Measurements from ENCODE around the gene EPB41L2.
"Not testable (repeated sequence)": the region's sequence is repeated elsewhere in the genome, so short reads cannot be mapped to it uniquely, and the experiment has no call there.

The EPB41L2 gene

GRCh38 chr6:130945401-130945919 lies 117.6 kb downstream of the EPB41L2 start:
- Mint-ChIP-seq H3K9me3 (no peaks in the 10 kb centered on the region), H3K4me3 (no peak overlapping the region), H3K36me3 (no peaks in the 10 kb centered on the region), H3K4me1 (no peaks in the 10 kb centered on the region), H3K27ac (no peak overlapping the region)
- DNase-seq (ENCODE audit: low spot score in 2 of 2) (no peak), ATAC-seq (no peak)

DNA sequence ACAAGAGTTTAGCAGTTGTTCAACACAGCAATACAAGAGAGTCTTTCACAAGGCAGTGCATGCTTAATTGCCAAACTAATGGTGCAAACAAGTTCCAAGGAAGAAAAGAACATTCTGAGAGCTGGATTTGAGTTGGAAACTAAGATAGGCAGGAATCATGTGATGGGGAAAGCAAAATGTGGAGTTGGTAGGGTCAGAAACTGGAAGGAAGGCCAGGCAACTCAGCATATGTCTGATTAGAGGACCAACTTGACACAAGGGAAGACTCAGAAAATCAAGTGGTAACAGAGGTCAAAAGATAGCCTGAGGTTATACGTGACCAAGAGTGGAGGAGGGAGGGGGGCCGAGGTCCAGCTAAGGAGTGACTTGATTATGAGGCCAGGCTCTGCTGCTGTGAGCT lies 118.6 kb downstream of the EPB41L2 start:
- Mint-ChIP-seq H3K4me3 (no peak overlapping the region), H3K27ac (no peak overlapping the region), H3K4me1 (no peaks in the 10 kb centered on the region), H3K9me3 (no peaks in the 10 kb centered on the region), H3K36me3 (no peaks in the 10 kb centered on the region)
- no peak for ATAC-seq
- no peak for DNase-seq (ENCODE audit: low spot score in 2 of 2)

DNA sequence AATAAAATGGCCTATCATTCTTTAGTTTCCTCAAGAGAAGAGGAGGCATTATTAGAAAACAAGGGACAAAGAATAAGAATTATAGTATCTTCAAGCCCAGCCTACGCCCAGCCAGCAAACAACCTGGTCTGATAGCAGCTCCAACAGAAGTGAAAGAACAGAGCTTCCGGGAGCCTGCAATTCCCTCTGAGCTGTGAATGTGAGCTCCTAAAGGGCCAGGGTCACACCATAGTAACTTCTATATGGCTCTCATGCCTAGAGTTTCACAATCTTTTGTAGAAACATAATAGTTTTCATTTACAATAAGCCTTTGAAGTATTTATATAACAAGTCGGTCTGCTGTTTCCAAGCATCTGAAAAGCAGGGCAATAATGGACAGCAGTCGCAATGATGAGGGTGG lies 119.3 kb downstream of the EPB41L2 start:
- ATAC-seq (no peak), DNase-seq (ENCODE audit: low spot score in 2 of 2) (no peak)
- no peaks in the 10 kb centered on the region for H3K9me3 Mint-ChIP-seq
- no peak overlapping the region for H3K4me3 Mint-ChIP-seq
- no peaks in the 10 kb centered on the region for H3K4me1 Mint-ChIP-seq
- H3K27ac Mint-ChIP-seq: no peak overlapping the region
- H3K36me3 Mint-ChIP-seq: no peaks in the 10 kb centered on the region

GRCh38 chr6:130942752-130943151 lies 120.3 kb downstream of the EPB41L2 start:
- H3K27ac Mint-ChIP-seq; H3K36me3 Mint-ChIP-seq; H3K4me1 Mint-ChIP-seq; ATAC-seq; H3K9me3 Mint-ChIP-seq; DNase-seq (ENCODE audit: low spot score in 2 of 2); H3K4me3 Mint-ChIP-seq: not testable (repeated sequence)

DNA sequence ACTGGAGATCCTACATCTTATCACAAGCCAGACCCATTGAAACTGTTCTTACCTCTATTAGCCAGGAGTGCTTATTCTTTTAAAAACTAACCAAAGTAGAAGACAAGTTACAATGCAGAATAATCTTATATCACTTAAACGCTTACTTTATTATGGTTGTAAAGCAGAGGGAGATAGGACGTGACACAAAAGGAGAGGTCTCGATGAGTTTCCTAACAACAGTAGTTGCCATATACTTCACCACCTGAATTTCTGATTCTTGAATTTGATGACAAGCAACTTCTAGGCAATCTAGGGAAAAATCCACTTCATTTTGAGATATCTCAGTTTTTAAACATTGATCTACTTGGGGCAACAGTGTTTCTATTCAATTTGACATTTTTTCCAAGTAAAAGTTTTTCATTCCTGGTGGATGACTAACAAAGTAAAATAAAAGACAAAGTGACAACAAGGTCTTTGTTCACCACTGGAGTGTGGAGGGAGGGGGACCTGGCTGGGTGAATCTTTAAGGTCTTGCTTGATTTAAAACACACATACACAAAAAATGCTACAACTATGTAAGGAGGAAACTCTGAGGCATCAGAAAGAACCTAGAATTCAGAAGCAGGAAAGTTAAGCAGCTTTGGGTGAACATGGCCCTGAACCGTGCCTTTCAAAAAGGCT lies 125.0 kb downstream of the EPB41L2 start:
- Mint-ChIP-seq H3K36me3 (no peaks in the 10 kb centered on the region), H3K27ac (no peak overlapping the region), H3K9me3 (no peaks in the 10 kb centered on the region), H3K4me3 (no peak overlapping the region), H3K4me1 (no peaks in the 10 kb centered on the region)
- no peak for DNase-seq (ENCODE audit: low spot score in 2 of 2)
- ATAC-seq: no peak

GRCh38 chr6:130936933-130937332 lies 126.1 kb downstream of the EPB41L2 start:
- no peak overlapping the region for H3K27ac Mint-ChIP-seq
- H3K36me3 Mint-ChIP-seq: no peaks in the 10 kb centered on the region
- ATAC-seq: no peak
- no peaks in the 10 kb centered on the region for H3K9me3 Mint-ChIP-seq
- H3K4me1 Mint-ChIP-seq: no peaks in the 10 kb centered on the region
- no peak overlapping the region for H3K4me3 Mint-ChIP-seq
- DNase-seq (ENCODE audit: low spot score in 2 of 2): no peak

DNA sequence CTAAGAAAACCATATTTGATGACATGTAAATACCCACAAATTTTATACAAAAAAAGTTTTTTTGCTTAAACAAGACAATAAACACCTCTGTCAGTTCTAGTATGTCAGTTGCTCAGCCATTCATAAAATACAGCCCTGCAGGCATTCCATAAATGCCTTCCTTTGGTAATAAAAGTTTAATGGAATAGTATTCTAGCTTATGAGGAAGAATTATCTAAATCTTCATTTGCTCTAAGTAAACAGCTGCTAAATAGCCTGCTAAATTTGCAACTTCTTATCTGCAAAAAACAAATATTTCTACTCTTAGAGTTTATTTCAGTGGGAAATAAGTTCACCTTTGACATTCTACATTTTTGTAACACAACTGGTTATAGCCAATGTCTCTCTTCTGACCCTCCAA lies 127.1 kb downstream of the EPB41L2 start:
- ATAC-seq (no peak), DNase-seq (ENCODE audit: low spot score in 2 of 2) (no peak)
- Mint-ChIP-seq H3K4me1 (no peaks in the 10 kb centered on the region), H3K4me3 (no peak overlapping the region), H3K27ac (no peak overlapping the region), H3K9me3 (peaks cover under 1% of the 10 kb centered on the region), H3K36me3 (no peaks in the 10 kb centered on the region)

DNA sequence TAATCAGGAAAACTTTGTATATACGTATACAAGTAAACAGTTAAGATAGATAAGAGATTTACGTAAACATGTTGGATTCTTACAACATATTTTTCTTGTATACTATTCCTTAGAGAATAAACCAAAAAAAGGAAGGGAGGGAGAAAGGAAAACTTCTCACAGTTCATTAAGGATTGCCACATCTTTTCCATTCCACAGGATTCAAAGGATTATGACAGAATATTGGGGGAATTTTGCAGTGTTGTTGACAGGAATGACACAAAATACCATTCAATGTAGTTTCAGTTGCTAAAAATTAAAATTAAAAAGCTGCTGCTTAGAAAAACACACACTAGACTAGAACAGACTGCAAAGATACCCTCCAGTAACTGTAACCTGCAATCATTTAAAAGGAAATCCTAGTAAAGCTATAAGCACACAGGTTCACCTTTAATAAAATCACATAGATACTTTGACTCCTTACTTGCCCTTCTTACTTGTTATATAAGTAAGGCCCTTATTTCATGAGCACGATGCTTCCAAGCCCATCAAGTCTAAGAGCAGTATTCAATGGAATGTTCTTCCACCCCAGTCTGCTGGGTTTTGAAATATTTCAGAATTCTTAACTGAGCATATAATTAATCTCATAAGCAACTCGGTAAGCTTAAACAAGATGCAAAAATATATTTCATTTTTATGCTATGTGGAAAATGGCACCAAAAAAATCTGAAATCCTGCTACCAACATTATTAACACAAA lies 128.0 kb downstream of the EPB41L2 start:
- Mint-ChIP-seq H3K4me3 (no peak overlapping the region), H3K27ac (no peak overlapping the region), H3K4me1 (no peaks in the 10 kb centered on the region), H3K9me3 (peaks cover 3% of the 10 kb centered on the region), H3K36me3 (no peaks in the 10 kb centered on the region)
- DNase-seq (ENCODE audit: low spot score in 2 of 2) (no peak), ATAC-seq (no peak)

DNA sequence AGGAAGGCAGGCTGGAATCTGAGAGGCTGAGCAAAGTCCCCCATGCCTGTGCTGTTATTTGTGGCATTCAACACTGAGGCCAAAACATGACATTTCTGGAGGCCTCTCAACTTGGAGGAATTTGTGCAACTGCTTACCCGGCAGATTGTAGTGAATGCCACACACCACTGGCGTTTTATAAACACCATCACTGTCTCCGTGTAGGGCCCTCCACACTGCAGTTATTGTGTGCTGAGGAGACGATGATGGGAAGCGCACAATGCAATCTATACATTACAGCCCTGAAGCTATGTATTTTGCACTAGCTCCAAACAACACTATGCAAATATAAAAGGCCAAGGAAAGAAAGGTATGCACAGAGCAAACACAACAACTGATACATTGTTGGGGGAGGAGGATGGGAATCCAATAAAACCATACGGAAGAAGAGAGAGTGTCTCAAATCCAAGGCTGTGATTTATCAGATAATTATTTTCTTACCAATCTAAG lies 129.3 kb downstream of the EPB41L2 start:
- Mint-ChIP-seq H3K4me1 (no peaks in the 10 kb centered on the region), H3K27ac (no peak overlapping the region), H3K36me3 (no peaks in the 10 kb centered on the region), H3K4me3 (no peak overlapping the region), H3K9me3 (peaks cover 3% of the 10 kb centered on the region)
- DNase-seq (ENCODE audit: low spot score in 2 of 2): no peak
- ATAC-seq: no peak

DNA sequence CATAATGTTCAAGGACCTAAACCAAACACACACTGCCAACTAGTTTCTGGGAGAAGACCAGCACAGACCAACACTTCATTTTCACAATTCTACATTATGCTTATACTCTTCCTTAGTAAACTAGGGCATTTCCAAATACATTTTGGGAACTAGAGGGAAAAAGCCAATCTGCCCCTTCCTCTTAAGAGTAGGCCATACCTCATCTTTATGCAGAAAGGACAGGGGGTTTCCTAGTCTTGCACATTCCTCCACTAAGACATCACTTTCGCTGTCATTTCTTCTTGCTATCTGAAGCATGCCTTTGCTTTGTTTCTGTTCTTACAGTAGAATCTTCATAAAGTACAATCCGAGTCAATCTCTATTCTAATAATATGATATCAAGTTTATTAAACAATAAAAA lies 130.1 kb downstream of the EPB41L2 start:
- Mint-ChIP-seq H3K4me3 (no peak overlapping the region), H3K27ac (no peak overlapping the region), H3K9me3 (peaks cover 3% of the 10 kb centered on the region), H3K36me3 (no peaks in the 10 kb centered on the region), H3K4me1 (no peaks in the 10 kb centered on the region)
- DNase-seq (ENCODE audit: low spot score in 2 of 2): no peak
- no peak for ATAC-seq

DNA sequence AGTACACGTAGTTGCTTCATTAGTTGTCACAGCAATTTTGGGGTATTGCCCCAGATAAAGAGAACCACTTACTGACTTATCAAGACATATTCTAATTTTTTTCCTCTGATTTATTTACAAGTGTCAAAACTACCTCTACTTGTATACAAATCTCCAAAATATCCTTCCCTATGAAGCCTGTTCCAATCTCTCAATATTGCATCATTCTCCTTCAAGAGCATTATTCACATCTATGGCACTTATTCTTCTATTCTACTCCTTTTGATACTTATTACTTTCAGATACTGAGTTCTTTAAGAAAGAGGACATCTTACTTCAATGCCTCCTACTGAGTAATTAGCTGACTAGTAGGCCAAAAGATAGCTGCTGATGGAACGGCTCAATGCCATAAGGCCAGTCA lies 130.6 kb downstream of the EPB41L2 start:
- peaks cover 3% of the 10 kb centered on the region for H3K9me3 Mint-ChIP-seq
- H3K27ac Mint-ChIP-seq: no peak overlapping the region
- ATAC-seq (no peak), DNase-seq (ENCODE audit: low spot score in 2 of 2) (no peak)
- no peaks in the 10 kb centered on the region for H3K4me1 Mint-ChIP-seq
- no peaks in the 10 kb centered on the region for H3K36me3 Mint-ChIP-seq
- H3K4me3 Mint-ChIP-seq: no peak overlapping the region

DNA sequence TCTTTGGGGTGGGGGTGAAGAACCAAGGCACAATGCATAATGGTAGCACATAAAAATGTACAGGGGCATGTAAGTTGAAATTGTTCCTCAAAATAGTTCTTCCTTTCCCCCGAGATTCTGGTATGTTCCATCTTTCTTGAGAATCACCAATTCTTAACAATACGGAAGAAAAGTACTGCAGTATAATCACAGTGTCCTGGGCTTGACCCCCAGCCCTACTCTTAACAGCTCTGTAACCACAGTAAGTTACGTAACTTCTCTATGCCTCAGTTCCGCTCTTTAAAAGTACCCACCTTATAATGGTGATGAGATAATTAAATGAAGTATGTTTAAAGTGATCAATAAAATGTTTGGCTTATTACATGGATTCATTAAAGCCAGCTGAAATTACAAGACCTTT lies 131.4 kb downstream of the EPB41L2 start:
- H3K9me3 Mint-ChIP-seq: peaks cover 3% of the 10 kb centered on the region
- DNase-seq (ENCODE audit: low spot score in 2 of 2): no peak
- no peak for ATAC-seq
- no peaks in the 10 kb centered on the region for H3K4me1 Mint-ChIP-seq
- H3K36me3 Mint-ChIP-seq: no peaks in the 10 kb centered on the region
- no peak overlapping the region for H3K27ac Mint-ChIP-seq
- H3K4me3 Mint-ChIP-seq: no peak overlapping the region

- Mint-ChIP-seq H3K27ac (no peak overlapping the region), H3K36me3 (no peaks in the 10 kb centered on the region), H3K9me3 (peaks cover 3% of the 10 kb centered on the region), H3K4me3 (no peak overlapping the region), H3K4me1 (no peaks in the 10 kb centered on the region)
- no peak for ATAC-seq
- DNase-seq (ENCODE audit: low spot score in 2 of 2): no peak
Observed at GRCh38 chr6:130929036-130929678, 133.9 kb downstream of the EPB41L2 start.

DNA sequence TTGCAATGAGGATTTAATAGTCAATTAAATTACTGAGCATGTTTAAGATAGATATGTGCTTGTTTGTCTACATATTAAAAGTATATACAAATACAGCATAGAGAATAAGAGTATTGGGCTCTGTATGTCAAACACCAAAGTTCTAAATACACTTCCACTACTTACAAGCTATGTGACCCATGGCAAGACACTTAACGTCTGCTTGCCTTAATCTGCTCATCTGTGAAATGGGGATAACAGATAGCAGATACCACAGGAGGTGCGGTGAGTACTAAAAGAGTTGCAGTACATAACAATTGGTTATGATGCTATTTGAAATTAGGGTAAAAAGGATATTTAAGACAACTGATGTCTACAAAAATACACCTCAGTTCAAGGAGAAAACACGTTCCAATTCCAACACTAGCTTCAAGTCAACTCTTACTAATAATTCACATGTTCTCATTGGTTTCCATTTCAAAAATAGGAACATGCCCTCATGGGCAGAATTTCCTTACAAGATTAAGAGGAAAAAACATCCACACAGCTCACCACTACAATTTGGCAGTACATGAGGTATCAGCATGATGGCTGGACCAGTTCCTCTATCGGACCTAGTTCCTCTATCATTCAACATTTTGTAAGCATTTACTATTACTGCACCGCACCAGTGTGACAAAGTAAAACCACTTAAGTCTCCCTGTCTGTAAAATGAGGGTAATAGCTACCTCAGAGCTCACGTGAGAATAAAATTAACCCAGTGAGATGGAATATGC lies 134.7 kb downstream of the EPB41L2 start:
- Mint-ChIP-seq H3K4me1 (peaks cover 2% of the 10 kb centered on the region), H3K36me3 (no peaks in the 10 kb centered on the region), H3K9me3 (peaks cover 3% of the 10 kb centered on the region), H3K27ac (no peak overlapping the region), H3K4me3 (no peak overlapping the region)
- DNase-seq (ENCODE audit: low spot score in 2 of 2) (no peak), ATAC-seq (no peak)

GRCh38 chr6:130927305-130927704 lies 135.7 kb downstream of the EPB41L2 start:
- ATAC-seq: no peak
- Mint-ChIP-seq H3K36me3 (no peaks in the 10 kb centered on the region), H3K4me1 (peaks cover 7% of the 10 kb centered on the region), H3K4me3 (no peak overlapping the region), H3K27ac (no peak overlapping the region), H3K9me3 (peaks cover 3% of the 10 kb centered on the region)
- no peak for DNase-seq (ENCODE audit: low spot score in 2 of 2)
